HEK293 (cell line): ENCODE results near the gene CCL19.

Source experiments
- GLI4 ChIP-seq: fragments of 450-650 bp; formaldehyde crosslinking; IDR thresholded peaks from 2 replicates; pipeline ENCODE4 v1.5.1; 2016; ENCODE audit warnings: missing biosample characterization, missing genetic modification characterization
- GLIS2 ChIP-seq: fragments of 450-650 bp; formaldehyde crosslinking; IDR thresholded peaks from 2 replicates; pipeline ENCODE4 v1.5.1; 2016; ENCODE audit warnings: missing biosample characterization, missing genetic modification characterization
- SP3 ChIP-seq: fragments of 450-650 bp; formaldehyde crosslinking; IDR thresholded peaks from 2 replicates; pipeline ENCODE4 v1.5.1; 2016; ENCODE audit warnings: missing biosample characterization, missing genetic modification characterization
- ZBTB17 ChIP-seq: fragments of 450-650 bp; formaldehyde crosslinking; IDR thresholded peaks from 2 replicates; pipeline ENCODE4 v1.5.1; 2016; ENCODE audit warnings: missing biosample characterization, missing genetic modification characterization
- ZBTB7A ChIP-seq: fragments of 450-650 bp; formaldehyde crosslinking; IDR thresholded peaks from 2 replicates; pipeline ENCODE4 v1.5.1; 2016; ENCODE audit warnings: low read depth, missing biosample characterization, missing genetic modification characterization
- ZFHX2 ChIP-seq: fragments of 450-650 bp; formaldehyde crosslinking; conservative IDR thresholded peaks from 2 replicates; pipeline ENCODE4 v1.5.1; 2016; ENCODE audit warnings: missing biosample characterization, missing genetic modification characterization
- ZFP3 ChIP-seq: fragments of 450-650 bp; formaldehyde crosslinking; IDR thresholded peaks from 2 replicates; pipeline ENCODE4 v1.5.1; 2016; ENCODE audit warnings: low read depth, missing biosample characterization, missing genetic modification characterization
- ZFP41 ChIP-seq: fragments of 450-650 bp; formaldehyde crosslinking; IDR thresholded peaks from 2 replicates; pipeline ENCODE4 v1.5.1; 2016; ENCODE audit warnings: missing biosample characterization, missing genetic modification characterization, borderline replicate concordance
- ZNF114 ChIP-seq: fragments of 450-650 bp; formaldehyde crosslinking; IDR thresholded peaks from 2 replicates; pipeline ENCODE4 v1.5.0; 2017; ENCODE audit warnings: missing biosample characterization, missing genetic modification characterization
- ZNF133 ChIP-seq: fragments of 450-650 bp; formaldehyde crosslinking; IDR thresholded peaks from 2 replicates; pipeline ENCODE4 v1.5.1; 2016; ENCODE audit warnings: missing biosample characterization, missing genetic modification characterization
- ZNF24 ChIP-seq: fragments of 450-650 bp; formaldehyde crosslinking; IDR thresholded peaks from 2 replicates; pipeline ENCODE4 v1.5.1; 2016; ENCODE audit warnings: missing biosample characterization, missing genetic modification characterization
- ZNF391 ChIP-seq: fragments of 450-650 bp; formaldehyde crosslinking; IDR thresholded peaks from 2 replicates; pipeline ENCODE4 v1.5.1; 2016; ENCODE audit warnings: low read depth, missing biosample characterization, missing genetic modification characterization, borderline replicate concordance
- ZNF423 ChIP-seq: fragments of 450-650 bp; formaldehyde crosslinking; IDR thresholded peaks from 2 replicates; pipeline ENCODE4 v1.5.1; 2016; ENCODE audit warnings: missing biosample characterization, missing genetic modification characterization
- ZNF433 ChIP-seq: fragments of 450-650 bp; formaldehyde crosslinking; IDR thresholded peaks from 2 replicates; pipeline ENCODE4 v1.5.1; 2016; ENCODE audit warnings: missing biosample characterization, missing genetic modification characterization, low read depth
- ZNF560 ChIP-seq: fragments of 450-650 bp; formaldehyde crosslinking; IDR thresholded peaks from 2 replicates; pipeline ENCODE4 v1.5.1; 2017; ENCODE audit warnings: missing biosample characterization, missing genetic modification characterization, borderline replicate concordance
- ZNF596 ChIP-seq: fragments of 450-650 bp; IDR thresholded peaks from 2 replicates; pipeline ENCODE4 v1.5.0; 2018; ENCODE audit warnings: missing biosample characterization, mild to moderate bottlenecking, missing genetic modification characterization, moderate library complexity
- ZNF623 ChIP-seq: fragments of 450-650 bp; formaldehyde crosslinking; IDR thresholded peaks from 2 replicates; pipeline ENCODE4 v1.5.1; 2016; ENCODE audit warnings: missing biosample characterization, missing genetic modification characterization
- ZNF677 ChIP-seq: fragments of 450-650 bp; IDR thresholded peaks from 2 replicates; pipeline ENCODE4 v1.5.0; 2018; ENCODE audit warnings: missing biosample characterization, mild to moderate bottlenecking, missing genetic modification characterization, moderate library complexity
- ZNF747 ChIP-seq: fragments of 450-650 bp; formaldehyde crosslinking; IDR thresholded peaks from 2 replicates; pipeline ENCODE4 v1.5.1; 2016; ENCODE audit warnings: missing biosample characterization, missing genetic modification characterization
- ZNF792 ChIP-seq: fragments of 450-650 bp; formaldehyde crosslinking; IDR thresholded peaks from 2 replicates; pipeline ENCODE4 v1.5.1; 2016; ENCODE audit warnings: missing biosample characterization, missing genetic modification characterization
- ZNF837 ChIP-seq: fragments of 450-650 bp; formaldehyde crosslinking; IDR thresholded peaks from 2 replicates; pipeline ENCODE4 v1.5.1; 2016; ENCODE audit warnings: missing biosample characterization, missing genetic modification characterization
- TF ChIP-seq, protein P1 (sequence below): fragments of 450-650 bp; formaldehyde crosslinking; IDR thresholded peaks from 2 replicates; pipeline ENCODE4 v1.5.1; 2016; ENCODE audit warnings: missing biosample characterization, missing genetic modification characterization
- TF ChIP-seq, protein P2 (sequence below): fragments of 450-650 bp; formaldehyde crosslinking; IDR thresholded peaks from 2 replicates; pipeline ENCODE4 v1.5.1; 2016; ENCODE audit warnings: missing biosample characterization, missing genetic modification characterization
- TF ChIP-seq, protein P3 (sequence below): fragments of 450-650 bp; formaldehyde crosslinking; IDR thresholded peaks from 2 replicates; pipeline ENCODE4 v1.5.1; 2016; ENCODE audit warnings: missing biosample characterization, missing genetic modification characterization
- TF ChIP-seq, protein P4 (sequence below): fragments of 450-650 bp; formaldehyde crosslinking; IDR thresholded peaks from 2 replicates; pipeline ENCODE4 v1.5.1; 2017; ENCODE audit warnings: missing biosample characterization, missing genetic modification characterization
- TF ChIP-seq, protein P5 (sequence below): fragments of 450-650 bp; formaldehyde crosslinking; IDR thresholded peaks from 2 replicates; pipeline ENCODE4 v1.5.1; 2017; ENCODE audit warnings: missing biosample characterization, missing genetic modification characterization
- TF ChIP-seq, protein P6 (sequence below): fragments of 450-650 bp; formaldehyde crosslinking; IDR thresholded peaks from 2 replicates; pipeline ENCODE4 v1.5.1; 2016; ENCODE audit warnings: missing biosample characterization, missing genetic modification characterization
- TF ChIP-seq, protein P7 (sequence below): fragments of 450-650 bp; formaldehyde crosslinking; IDR thresholded peaks from 2 replicates; pipeline ENCODE4 v1.5.1; 2016; ENCODE audit warnings: missing biosample characterization, missing genetic modification characterization

The CCL19 gene

DNA sequence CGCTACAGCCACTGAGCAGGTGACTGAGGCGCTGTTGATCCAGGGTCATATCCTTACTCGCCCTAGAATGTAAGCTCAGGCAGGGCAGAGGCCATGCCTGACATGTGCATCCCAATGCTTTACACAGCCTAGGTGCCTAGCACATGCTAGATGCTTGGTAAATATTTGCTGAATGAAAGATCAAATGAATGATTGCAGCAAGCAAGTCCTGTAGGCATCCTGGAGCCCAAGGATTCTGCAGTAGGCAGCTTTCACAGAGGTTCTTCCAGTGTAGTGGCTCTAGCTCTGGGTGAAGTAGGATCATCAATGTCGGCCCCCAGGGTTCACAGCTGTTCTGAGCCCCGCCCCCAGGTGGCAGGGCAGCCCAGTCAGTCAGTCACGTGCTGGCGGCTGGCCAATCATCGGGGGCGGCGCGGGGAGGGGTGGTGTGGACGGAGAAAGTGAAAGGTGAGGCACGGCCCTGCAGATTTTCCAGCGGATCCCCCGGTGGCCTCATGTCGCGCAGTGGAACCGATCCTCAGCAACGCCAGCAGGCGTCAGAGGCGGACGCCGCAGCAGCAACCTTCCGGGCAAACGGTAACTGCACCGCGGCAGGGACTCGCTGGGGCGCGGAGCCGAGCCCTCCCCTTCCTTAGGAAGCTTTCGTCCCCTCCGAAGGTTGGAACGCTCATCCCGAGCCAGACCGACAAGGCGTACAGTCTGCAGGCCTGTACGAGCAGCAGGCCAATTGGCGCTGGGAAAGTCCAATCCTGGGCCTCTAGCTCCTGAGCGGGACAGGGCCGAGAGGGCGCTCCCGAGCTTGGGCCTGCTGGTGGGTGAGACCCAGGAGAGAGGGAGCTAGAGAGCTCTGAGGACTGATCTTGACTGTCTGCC is 44.6 kb downstream of the CCL19 start, which contains the start of gene GALT (continued):
- TF ChIP-seq ZBTB17 (tag by site-specific recombination) (peak; percentile 76), ZBTB7A (no peak), ZNF391 (0 out of 2 replicates have a peak, but pooled peaks have one; percentile 60), ZNF133 (tag by site-specific recombination) (no peak), ZNF623 (tag by site-specific recombination) (no peak), SP3 (peak; percentile 65), ZFP3 (no peak), GLI4 (tag by site-specific recombination) (no peak), ZNF792 (tag by site-specific recombination) (no peak), ZFP41 (tag by site-specific recombination) (no peak), ZNF677 (tag by site-specific recombination) (no peak), ZNF837 (tag by site-specific recombination) (no peak), ZNF423 (tag by site-specific recombination) (no peak), ZNF114 (tag by site-specific recombination) (no peak), ZNF560 (tag by site-specific recombination) (no peak), ZNF596 (no peak), ZFHX2 (tag by site-specific recombination) (no peak), GLIS2 (tag by site-specific recombination) (peak; percentile 74), ZNF747 (tag by site-specific recombination) (no peak), ZNF433 (tag by site-specific recombination) (no peak), ZNF24 (no peak)
- TF ChIP-seq, protein P1, sequence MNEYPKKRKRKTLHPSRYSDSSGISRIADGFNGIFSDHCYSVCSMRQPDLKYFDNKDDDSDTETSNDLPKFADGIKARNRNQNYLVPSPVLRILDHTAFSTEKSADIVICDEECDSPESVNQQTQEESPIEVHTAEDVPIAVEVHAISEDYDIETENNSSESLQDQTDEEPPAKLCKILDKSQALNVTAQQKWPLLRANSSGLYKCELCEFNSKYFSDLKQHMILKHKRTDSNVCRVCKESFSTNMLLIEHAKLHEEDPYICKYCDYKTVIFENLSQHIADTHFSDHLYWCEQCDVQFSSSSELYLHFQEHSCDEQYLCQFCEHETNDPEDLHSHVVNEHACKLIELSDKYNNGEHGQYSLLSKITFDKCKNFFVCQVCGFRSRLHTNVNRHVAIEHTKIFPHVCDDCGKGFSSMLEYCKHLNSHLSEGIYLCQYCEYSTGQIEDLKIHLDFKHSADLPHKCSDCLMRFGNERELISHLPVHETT (tag by site-specific recombination) = no peak
- TF ChIP-seq, protein P2, sequence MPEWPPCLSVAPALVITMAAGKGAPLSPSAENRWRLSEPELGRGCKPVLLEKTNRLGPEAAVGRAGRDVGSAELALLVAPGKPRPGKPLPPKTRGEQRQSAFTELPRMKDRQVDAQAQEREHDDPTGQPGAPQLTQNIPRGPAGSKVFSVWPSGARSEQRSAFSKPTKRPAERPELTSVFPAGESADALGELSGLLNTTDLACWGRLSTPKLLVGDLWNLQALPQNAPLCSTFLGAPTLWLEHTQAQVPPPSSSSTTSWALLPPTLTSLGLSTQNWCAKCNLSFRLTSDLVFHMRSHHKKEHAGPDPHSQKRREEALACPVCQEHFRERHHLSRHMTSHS (tag by site-specific recombination) = no peak
- TF ChIP-seq, protein P3, sequence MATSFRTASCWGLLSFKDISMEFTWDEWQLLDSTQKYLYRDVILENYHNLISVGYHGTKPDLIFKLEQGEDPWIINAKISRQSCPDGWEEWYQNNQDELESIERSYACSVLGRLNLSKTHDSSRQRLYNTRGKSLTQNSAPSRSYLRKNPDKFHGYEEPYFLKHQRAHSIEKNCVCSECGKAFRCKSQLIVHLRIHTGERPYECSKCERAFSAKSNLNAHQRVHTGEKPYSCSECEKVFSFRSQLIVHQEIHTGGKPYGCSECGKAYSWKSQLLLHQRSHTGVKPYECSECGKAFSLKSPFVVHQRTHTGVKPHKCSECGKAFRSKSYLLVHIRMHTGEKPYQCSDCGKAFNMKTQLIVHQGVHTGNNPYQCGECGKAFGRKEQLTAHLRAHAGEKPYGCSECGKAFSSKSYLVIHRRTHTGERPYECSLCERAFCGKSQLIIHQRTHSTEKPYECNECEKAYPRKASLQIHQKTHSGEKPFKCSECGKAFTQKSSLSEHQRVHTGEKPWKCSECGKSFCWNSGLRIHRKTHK (tag by site-specific recombination) = no peak
- TF ChIP-seq, protein P4, sequence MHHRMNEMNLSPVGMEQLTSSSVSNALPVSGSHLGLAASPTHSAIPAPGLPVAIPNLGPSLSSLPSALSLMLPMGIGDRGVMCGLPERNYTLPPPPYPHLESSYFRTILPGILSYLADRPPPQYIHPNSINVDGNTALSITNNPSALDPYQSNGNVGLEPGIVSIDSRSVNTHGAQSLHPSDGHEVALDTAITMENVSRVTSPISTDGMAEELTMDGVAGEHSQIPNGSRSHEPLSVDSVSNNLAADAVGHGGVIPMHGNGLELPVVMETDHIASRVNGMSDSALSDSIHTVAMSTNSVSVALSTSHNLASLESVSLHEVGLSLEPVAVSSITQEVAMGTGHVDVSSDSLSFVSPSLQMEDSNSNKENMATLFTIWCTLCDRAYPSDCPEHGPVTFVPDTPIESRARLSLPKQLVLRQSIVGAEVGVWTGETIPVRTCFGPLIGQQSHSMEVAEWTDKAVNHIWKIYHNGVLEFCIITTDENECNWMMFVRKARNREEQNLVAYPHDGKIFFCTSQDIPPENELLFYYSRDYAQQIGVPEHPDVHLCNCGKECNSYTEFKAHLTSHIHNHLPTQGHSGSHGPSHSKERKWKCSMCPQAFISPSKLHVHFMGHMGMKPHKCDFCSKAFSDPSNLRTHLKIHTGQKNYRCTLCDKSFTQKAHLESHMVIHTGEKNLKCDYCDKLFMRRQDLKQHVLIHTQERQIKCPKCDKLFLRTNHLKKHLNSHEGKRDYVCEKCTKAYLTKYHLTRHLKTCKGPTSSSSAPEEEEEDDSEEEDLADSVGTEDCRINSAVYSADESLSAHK (tag by site-specific recombination) = no peak
- TF ChIP-seq, protein P5, sequence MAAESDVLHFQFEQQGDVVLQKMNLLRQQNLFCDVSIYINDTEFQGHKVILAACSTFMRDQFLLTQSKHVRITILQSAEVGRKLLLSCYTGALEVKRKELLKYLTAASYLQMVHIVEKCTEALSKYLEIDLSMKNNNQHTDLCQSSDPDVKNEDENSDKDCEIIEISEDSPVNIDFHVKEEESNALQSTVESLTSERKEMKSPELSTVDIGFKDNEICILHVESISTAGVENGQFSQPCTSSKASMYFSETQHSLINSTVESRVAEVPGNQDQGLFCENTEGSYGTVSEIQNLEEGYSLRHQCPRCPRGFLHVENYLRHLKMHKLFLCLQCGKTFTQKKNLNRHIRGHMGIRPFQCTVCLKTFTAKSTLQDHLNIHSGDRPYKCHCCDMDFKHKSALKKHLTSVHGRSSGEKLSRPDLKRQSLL (tag by site-specific recombination) = peak; percentile 56; the same call in 1 of the 2 replicates
- TF ChIP-seq, protein P6, sequence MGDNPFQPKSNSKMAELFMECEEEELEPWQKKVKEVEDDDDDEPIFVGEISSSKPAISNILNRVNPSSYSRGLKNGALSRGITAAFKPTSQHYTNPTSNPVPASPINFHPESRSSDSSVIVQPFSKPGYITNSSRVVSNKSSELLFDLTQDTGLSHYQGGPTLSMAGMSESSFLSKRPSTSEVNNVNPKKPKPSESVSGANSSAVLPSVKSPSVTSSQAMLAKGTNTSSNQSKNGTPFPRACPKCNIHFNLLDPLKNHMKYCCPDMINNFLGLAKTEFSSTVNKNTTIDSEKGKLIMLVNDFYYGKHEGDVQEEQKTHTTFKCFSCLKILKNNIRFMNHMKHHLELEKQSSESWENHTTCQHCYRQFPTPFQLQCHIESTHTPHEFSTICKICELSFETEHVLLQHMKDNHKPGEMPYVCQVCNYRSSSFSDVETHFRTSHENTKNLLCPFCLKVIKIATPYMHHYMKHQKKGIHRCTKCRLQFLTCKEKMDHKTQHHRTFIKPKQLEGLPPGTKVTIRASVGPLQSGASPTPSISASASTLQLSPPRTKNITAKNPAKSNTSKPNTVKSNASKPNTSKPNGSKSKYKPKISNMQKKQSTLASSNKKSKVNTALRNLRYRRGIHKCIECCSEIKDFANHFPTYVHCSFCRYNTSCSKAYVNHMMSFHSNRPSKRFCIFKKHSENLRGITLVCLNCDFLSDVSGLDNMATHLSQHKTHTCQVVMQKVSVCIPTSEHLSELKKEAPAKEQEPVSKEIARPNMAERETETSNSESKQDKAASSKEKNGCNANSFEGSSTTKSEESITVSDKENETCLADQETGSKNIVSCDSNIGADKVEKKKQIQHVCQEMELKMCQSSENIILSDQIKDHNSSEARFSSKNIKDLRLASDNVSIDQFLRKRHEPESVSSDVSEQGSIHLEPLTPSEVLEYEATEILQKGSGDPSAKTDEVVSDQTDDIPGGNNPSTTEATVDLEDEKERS (tag by site-specific recombination) = no peak
- TF ChIP-seq, protein P7, sequence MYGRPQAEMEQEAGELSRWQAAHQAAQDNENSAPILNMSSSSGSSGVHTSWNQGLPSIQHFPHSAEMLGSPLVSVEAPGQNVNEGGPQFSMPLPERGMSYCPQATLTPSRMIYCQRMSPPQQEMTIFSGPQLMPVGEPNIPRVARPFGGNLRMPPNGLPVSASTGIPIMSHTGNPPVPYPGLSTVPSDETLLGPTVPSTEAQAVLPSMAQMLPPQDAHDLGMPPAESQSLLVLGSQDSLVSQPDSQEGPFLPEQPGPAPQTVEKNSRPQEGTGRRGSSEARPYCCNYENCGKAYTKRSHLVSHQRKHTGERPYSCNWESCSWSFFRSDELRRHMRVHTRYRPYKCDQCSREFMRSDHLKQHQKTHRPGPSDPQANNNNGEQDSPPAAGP (tag by site-specific recombination) = peak; percentile 53; the same call in 1 of the 2 replicates
